ENCODE data around the gene MRPL4.

MRPL4 gene
- total RNA-seq, result 25.9 to 57.2 reads per million in 2 experiments

DNA sequence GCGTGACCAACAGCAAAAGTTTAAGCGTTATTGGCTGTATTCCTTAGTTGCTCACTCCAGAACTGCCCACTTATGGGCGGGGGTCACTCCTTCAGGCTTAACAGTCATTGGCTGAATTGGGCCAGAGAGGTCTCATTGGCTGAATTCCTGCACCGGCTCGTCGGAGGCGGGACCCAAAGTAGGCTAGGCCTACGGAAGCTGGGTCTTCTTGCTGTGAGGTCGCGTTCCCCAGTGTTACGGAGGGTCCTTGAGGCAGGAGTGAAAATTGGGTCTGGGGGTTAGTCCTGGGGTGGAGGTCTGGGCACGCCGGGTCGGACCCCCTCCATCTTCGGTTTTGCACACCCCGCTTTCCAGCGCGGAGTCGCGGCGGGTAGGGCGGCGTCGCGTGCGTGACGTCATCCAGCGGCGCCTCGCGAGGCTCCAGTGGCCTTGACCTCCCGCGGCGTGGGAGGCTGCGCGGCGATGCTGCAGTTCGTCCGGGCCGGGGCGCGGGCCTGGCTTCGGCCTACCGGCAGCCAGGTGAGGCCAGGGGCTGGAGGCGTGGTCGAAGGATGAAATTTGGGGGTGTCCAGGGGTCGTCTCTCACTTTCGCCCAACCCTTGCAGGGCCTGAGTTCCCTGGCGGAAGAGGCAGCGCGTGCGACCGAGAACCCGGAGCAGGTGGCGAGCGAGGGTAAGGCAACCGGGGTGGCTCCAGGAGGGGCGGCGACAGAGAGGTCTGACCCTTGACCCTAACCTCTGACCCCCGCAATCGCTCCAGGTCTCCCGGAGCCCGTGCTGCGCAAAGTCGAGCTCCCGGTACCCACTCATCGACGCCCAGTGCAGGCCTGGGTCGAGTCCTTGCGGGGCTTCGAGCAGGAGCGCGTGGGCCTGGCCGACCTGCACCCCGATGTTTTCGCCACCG lies at the start of gene MRPL4:
Gene MRPL4 (plus strand): TSS at position 423 of the 903 bp plus-strand sequence. CDS start 40 bp downstream, at position 463.
- peak; percentile 94 for DNase-seq (ENCODE audit: low read depth)

DNA sequence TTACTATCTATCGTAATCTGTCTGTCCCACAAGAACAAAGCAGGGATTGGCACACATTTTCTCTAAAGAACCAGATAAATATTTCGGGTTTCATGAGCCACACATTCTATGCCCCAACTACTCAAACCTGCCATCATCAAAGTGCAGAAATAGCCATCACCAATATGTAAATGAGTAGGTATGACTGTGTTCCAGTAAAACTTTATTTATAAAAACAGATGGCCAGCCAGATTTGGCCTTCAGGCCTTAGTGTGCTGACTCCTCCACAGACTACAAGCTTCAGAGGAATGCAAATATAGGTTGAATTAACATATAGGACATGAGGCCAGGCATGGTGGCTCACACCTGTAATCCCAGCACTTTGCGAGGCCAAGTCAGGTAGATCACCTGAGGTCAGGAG lies 48.3 kb upstream of the MRPL4 start:
- DNase-seq (ENCODE audit: low read depth), result no peak

DNA sequence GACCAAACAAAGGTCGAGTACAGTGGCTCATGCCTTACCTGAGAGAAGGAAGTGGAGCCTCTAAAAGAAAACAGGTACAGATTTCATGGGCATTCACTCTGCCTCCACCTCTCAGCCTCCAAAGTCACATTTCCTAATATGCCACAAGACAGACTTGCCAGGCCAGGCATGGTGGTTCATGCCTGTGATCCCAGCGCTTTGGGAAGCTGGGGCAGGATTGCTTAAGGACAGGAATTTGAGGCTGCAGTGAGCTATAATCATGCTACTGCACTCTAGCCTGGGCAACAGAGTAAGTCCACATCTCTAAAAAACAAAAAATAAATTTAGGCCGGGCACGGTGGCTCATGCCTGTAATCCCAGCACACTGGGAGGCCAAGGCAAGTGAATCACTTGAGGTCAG lies 46.4 kb upstream of the MRPL4 start:
- no peak for DNase-seq (ENCODE audit: low read depth)

DNA sequence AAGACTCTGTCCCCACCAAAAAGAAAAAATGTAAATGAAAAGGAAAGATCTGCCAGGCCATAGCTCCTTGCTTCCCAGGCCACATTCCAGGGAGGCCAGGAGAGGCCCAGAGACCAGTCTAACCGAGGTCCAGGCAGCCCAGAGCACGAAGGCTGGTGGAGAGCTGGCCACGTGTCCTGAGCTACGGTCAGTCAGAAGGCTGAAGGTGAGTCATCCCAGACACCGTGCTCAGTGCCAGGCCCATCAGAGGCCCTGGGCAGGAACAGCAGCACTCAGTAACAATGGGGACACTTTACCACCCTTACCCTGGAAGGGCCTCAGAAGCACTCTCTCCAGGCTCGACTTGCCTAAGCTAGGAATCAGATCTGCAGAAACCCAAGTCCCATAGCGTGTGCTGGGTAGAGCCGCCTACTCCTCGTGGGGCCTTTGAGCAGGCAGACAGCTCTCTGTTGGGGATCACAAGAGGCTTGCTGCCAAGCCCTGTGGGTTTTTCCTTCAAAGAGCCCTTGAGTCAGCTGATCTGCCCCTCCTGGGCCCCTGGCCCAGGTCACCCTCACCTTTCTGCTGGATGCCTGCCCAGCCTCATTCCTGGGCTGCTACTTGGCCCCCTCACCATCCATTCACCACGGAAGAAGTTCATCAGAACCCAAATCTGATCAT lies 45.7 kb upstream of the MRPL4 start:
- no peak for DNase-seq (ENCODE audit: low read depth)

DNA sequence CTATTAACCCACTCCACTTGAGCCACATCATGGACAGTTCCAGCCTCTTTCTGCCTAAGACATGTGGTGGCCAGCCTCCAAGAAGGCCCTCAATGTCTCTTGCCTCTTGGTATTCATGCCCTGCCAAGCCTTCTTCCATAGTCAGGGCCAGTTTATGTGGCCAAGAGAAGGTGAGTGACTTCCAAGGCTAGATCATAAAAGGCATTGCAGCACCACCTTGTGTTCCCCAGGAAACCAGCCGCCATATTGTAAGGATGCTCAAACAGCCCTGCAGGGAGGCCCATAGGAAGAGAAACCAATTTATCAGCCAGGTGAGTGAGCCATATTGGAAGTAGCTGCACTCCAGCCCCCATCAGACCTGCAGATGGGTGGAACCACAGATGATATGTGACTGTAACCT lies 45.0 kb upstream of the MRPL4 start:
- DNase-seq (ENCODE audit: low read depth), result no peak

DNA sequence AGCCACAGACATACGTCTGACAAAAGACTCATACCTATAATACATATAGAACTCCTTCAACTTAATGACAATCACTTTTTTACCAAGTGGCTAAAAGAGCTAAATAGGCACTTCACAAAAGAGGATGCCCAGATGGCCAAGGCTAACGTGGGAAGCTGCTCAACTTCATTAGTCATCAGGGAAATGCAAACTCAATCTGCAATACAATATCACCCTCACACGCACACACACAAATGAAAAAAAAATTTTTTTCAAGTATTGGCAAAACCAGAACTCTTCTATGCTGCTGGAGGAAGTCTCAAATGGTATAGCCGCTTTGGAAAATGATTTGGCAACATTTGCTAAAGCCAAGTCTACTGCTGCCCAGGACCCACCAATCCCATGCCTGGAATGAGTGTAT lies 42.7 kb upstream of the MRPL4 start:
- no peak for DNase-seq (ENCODE audit: low read depth)

DNA sequence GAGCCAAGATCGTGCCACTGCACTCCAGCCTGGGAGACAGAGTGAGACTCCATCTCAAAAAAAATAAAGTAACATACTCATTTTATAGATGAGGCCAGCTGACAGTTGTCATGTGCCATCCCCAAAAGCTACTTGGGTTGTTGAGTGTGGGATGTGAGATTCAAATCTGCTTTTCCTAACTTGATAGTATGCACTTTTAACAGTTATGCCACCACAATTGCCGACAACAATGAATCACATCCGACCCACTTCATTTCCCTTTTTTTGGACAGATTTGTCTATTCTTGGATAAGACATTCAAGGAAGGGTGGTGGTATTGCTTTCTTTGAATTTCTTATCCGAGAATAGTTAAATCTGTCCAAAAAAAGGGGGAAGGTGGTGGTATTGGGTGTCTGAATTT lies 41.0 kb upstream of the MRPL4 start:
- no peak for DNase-seq (ENCODE audit: low read depth)

DNA sequence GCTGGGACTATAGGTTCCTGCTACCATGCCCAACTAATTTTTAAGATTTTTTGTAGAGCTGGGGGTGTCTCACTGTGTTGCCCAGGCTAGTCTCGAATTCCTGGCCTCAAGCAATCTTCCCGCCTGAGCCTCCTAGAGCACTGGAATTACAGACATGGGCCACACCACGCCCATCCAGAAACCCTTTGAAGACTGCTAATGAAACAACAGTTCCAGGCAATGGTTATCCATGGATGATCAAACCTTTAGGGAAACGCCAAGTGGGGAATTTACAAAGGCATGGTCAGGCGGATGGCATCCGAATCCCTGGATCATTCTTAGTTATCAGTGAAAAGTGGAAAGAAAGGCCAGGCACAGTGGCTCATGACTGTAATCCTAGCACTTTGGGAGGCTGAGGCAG lies 40.3 kb upstream of the MRPL4 start:
- no peak for DNase-seq (ENCODE audit: low read depth)

DNA sequence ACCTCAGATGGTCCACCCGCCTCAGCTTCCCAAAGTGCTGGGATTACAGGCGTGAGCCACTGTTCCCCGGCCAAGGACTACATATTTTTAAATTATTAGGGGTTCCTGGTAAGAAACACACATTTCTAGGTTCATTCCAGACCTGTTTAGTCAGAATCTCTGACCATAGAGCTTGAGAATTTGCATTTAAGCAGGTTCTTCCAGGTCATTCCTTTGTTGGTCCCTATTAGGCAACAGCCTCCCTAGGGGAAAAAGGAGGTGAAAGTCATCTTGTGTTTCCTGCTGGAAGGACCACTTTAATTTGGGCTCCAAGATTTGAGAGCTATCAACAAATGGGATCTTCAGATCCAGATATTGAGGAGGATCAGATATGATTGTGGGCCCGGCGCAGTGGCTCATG lies 37.2 kb upstream of the MRPL4 start:
- DNase-seq (ENCODE audit: low read depth), result no peak

DNA sequence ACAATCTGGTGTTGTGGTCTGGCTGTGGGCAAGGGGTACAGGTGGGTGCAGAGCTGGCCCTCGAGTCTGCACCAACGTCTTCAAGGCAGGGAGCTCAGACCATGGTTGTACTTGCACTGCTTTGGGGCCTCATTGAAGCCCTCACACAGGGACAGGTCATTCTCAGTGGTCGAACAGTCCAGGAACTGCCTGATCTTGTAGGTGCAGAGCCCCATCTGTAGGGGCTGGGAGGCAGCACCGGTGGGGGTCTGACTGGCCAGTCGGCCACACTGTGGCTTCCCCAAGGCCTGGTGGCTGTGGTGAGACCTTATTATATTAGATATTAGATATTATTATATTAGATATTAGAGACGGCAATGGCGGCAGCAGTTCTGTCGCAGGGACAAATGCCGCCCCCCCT lies 34.9 kb upstream of the MRPL4 start:
- no peak for DNase-seq (ENCODE audit: low read depth)

DNA sequence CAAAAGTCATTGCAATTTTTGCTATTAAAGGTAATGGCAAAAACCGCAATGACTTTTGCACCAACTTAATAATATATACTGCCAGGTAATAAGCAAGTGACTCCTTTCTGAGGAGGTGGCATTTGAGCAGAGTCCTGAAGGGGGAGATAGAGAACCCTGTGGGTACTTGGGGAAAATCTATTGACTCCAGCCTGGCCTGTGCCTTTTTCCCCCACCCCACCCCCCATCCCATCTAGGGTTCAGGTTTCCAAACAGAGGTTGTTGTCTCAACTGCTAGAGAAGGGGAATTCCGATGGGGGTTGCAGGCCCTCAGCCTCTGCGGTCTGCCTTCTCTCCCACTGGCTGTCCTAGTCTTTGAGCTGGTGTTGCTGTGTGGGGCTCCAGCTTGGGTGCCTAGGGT lies 32.3 kb upstream of the MRPL4 start:
- peak; percentile 25 for DNase-seq (ENCODE audit: low read depth)

DNA sequence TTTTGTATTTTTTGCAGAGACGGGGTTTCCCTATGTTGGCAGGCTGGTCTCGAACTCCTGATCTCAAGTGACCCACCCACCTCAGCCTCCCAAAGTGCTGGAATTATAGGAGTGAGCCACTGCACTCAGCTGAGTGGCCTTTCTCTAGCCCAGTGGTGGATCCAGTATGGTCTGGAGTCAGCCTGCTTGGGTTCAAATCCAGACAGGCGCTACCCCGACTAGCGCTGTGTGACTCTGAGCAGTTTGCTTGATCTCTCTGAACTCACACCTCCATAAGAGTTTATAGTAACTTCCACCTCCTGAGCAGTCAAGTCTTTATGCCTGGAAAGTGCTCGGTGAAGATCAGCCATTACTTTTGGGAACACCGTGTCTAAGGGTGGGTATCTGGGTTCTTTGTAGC lies 31.3 kb upstream of the MRPL4 start:
- DNase-seq (ENCODE audit: low read depth), result no peak

DNA sequence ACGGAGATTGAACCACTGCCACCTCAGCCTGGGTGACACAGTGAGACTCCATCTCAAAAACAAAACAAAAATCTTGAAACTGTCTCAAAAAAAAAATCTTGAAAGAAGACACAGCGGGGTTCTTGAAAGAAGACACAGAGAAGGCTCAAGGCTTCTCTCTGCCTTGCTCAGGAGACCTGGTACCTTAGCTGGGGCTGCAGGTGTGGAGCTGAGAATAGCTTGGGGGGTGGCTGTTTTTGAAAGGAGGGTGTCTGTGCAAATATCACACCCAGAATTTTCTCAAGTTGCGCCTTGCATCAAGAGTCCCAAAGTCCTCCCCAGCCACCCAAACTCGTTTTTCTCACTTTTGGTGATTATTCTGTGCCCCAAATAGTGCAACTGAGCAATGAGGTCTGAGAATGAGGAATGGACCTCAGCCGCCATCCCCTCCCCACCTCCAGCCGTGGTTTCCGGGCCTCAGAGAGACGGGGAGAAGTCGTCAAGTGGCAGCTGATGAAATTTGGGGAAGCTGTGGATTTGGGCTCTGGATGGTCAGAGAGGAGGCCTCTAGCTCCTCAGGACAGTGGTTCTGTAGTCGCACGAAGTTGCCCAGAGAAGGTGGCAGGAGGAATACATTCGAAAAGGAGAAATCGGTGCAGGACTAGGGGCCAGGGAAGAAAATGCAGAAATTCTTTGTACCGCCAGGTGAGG lies 29.7 kb upstream of the MRPL4 start:
- DNase-seq (ENCODE audit: low read depth), result no peak

DNA sequence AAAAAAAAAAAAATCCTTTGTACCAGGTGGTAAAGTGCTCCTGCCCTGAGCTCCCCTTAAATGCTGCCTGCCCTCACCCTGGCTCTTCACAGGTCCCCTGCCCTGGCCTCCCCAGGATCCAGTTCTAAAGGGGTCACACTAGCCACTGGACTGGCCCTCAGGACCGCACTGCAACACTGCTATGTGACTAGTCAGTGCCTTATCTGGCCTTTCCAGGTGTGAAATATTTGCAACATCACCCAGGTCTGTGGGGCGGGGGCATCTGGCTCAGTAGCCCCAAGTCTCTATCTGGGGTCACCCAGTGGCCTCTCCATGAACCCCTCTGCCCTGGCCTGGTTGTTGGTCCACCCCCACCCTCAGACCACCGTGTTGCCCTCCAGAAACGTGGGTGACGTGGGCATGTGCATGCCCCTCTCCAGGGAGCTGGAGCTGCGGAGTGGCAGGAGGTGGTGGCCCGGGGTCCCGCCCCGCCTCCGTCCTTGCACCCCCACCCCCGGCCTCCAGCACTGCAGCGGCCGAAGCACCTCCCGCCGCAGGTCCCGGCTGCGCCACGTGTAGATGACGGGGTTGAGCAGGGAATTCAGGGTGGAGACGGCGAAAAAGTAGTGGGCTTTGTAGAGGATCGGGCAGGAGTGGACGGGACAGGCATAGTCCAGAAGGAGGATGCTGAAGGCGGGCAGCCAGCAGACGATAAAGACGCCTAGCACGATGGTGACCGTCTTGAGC lies 28.4 kb upstream of the MRPL4 start:
- no peak for DNase-seq (ENCODE audit: low read depth)

DNA sequence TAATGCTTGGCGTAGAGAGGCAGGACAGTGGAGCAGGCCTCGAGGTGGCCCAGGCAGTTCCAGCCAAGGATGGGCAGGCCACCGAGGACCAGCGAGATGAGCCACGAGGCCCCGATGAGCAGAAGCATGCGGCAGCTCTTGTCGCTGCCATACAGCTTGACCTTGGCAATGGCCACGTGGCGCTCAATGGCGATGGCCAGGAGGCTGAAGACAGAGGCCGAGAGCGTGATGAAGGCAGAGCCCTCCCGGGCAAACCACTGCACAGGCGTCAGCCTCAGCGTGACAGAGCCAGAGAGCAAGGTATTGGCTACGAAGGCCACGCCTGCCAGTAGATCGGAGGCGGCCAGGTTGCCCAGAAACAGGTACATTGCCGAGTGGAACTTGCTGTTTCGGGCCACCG lies 27.7 kb upstream of the MRPL4 start:
- DNase-seq (ENCODE audit: low read depth), result no peak

DNA sequence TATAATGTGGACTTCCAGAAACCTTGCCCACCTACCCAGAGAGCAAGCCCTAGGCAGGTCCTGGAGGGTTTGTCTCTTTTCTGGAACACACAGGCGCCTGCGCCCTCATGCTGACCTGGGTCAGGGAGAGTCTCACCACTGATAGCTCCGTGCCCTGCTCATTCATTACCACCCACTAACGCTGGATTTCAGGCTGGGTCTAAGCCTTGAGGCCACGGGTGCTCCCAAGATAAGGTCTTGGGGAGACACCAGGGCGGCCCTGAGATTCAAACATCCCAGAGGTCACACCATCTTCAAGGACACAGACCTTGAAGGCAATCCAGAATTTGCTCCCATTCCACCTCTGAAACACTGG lies 26.0 kb upstream of the MRPL4 start:
- no peak for DNase-seq (ENCODE audit: low read depth)

DNA sequence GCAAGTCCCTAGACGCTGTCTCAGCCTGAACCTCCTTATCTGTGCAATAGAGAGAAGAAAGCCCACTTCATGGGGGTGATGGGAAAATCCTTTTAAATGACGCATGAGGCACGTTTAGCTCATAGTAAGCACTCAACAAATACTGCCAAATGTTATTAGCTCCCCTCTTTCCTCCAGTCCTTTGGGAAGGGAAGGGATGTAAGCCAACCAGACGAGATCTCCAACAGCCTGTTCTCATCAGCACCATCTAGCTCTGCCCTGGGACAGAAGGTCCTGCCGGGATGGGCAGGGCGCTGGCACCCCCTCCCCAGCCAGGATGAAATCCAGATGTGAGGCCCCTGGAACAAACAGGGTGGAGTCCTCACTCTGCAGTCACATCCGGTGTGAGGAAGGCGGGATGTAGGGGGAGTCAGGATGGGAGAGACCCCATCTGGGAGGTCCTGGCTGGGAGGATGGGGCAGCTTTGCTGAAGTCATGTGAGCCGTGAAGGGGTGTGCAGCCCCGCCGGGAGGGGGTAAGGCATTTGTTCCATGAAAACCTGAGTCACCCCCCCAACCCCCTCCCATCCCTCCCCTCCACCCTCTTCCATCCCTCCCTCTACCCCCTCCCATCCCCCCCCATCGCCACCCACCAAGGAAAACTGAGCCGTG lies 25.5 kb upstream of the MRPL4 start:
- DNase-seq (ENCODE audit: low read depth), result no peak

DNA sequence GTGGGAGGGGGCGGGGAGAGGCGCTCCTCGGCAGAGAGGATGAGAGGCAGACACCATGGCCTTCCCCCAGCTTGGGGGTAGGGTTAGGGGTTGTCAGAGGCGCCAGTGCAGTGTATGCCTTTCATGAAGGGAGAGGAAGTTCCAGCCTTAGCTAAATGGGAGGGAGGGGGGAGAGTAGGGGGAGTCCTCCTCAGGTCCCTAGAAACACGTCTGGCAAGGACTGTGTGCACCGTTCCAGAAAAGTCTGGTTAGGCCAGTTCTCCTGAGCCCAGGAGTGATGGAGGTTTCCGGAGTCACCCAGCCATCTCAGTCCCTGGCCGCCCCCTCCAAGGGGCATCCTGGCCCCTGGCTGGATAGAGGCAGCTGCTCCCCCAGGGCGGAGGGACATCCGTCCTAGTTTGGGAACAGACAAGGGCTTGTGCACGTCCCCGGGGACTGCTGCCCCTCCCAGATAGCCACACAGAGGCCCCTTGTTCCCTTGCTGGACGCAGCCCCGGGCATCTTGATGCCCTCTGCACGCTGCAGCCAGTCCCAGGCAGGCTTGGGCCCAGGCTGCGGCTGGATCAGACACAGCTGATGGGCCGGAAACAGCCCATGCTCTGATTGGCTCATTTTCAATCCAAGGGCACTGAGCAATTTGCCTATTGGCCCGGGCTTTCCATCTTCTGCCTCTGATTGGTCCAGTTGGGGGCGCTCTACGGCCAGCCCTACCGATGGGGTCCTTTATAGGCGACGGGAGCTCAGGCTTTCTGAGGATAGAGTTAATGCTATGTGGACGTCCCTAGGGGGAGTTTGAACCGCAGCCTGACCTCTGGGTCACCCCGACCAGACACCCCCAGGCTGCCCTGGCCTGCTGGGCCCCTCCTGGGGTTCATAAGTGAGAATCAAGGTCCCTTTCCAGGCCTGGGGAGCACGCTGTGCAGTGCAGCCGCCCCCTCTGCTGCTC lies 24.7 kb upstream of the MRPL4 start:
- DNase-seq (ENCODE audit: low read depth), result no peak

DNA sequence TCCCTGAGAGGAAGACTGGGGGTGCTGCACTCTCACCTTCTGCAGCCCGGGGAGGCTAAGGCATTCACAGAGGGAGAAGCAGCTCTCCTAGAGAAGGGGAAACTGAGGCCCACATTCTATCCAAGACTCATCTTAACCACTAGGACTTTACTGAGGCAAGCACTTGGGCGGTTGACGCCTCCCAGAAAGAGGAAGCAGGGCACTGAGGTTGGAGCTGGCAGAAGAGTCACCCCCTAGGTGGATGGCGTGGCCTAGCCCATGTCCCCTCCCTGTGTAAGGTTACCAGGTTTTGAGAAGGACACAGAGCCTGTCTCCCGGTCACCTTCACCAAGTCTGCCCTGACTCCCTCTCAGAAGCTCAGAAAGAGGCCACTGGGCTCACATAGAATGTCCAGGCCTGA lies 23.6 kb upstream of the MRPL4 start:
- no peak for DNase-seq (ENCODE audit: low read depth)

DNA sequence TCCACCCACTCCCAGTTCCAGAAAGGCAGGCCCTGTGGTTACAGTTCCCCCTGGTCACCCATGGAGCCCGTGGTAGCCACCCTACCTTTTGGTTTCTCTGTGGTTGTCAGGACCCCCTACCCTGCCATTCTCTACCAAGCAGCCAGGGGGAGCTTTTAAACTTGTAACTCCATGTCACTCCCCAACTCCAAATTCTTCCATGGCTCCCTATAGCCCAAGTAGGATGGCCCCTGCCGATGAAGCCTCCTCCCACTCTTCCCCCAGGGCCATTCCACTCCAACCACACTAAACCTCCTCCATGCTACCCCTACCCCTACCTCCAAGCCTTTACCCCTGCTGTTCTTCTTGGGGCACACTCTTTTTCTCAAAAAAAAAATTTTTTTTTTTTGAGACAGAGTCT lies 23.1 kb upstream of the MRPL4 start:
- peak; percentile 23 for DNase-seq (ENCODE audit: low read depth)

All from T follicular helper cell (primary cell).